HCT116 (cell line): ENCODE results near the gene FLT3. TPM values are rescaled to one million over a fixed set of nuclear protein-coding genes. Genes with fewer than 3 reads are reported as not detected.
A peak's percentile ranks its signal among the peaks of the same experiment; 100 is the strongest.

Experiments
- ATAC-seq: fragments of 200-7000 bp; cut with Tn5 transposase; 2 replicates; pipeline ENCODE4 v1.9.1; 2020; ENCODE audit warnings: mild to moderate bottlenecking, moderate library complexity
- Bru-seq: library from RNA; stranded (reverse); fragments of 400-500 nt; gene quantifications from one replicate; lab custom pipeline; 2021; lab: Mats Ljungman, UMichigan
- BruChase-seq, 2 experiments: library from RNA; stranded (reverse); fragments of 400-500 nt; gene quantifications; one replicate each; lab custom pipeline; 2021; lab: Mats Ljungman, UMichigan
- BruUV-seq: library from RNA; stranded (reverse); fragments of 400-500 nt; replicated peaks from 2 replicates; lab custom pipeline; 2021; lab: Mats Ljungman, UMichigan
- CTCF ChIA-PET: fragments of 300-600 bp; sonication (Branson Sonifier 250); formaldehyde crosslinking; loops from one replicate; lab custom pipeline; 2021; ENCODE audit warnings: antibody characterized with exemption; lab: Charles Lee
- POLR2A ChIA-PET: fragments of 300-600, 350-600 bp; sonication (Branson Sonifier 250); formaldehyde crosslinking; loops from one replicate; lab custom pipeline; 2021; ENCODE audit warnings: antibody characterized with exemption; lab: Charles Lee
- RAD21 ChIA-PET, 2 experiments: fragments of 300-600 bp; sonication (Branson Sonifier 250); formaldehyde crosslinking; loops; one replicate each; lab custom pipeline; 2023; ENCODE audit warnings: low total read pairs in 2 of 2; ENCODE audit not compliant: uncharacterized antibody in 2 of 2, unreplicated experiment in 2 of 2, low non-redundant PET in 1 of 2; lab: Charles Lee
- DNase-seq: peaks from one replicate; pipeline ENCODE4 v3.0.0-alpha.2; 2010; ENCODE audit warnings: low read depth, low spot score
- H2AFZ ChIP-seq: fragments of 200-600 bp; shearing (Covaris generic), sonication (generic); 2 replicates; pipeline ENCODE4 v1.6.1; 2017; ENCODE audit warnings: low read depth, mixed run types, mixed read lengths, antibody characterized with exemption, low read length; ENCODE audit not compliant: poor library complexity, severe bottlenecking
- H3K27ac ChIP-seq: 2 replicates; pipeline ENCODE4 v1.5.1; 2012; ENCODE audit warnings: low read depth, low read length
- H3K27me3 ChIP-seq: fragments of 200-600 bp; sonication (generic); 2 replicates; pipeline ENCODE4 v1.6.1; 2016; ENCODE audit warnings: mixed run types, low read length, mixed read lengths; ENCODE audit not compliant: insufficient read depth
- H3K36me3 ChIP-seq, 2 experiments: fragments of 200-500 bp in 1 of 2; fragments of 200-600 bp in 1 of 2; sonication (Bioruptor generic) in 1 of 2; sonication (generic) in 1 of 2; 2 replicates each; pipeline versions ENCODE4 v1.5.1 to v1.6.1; 2014 to 2016; ENCODE audit warnings: low read length in 2 of 2, inconsistent platforms in 1 of 2, mixed read lengths in 1 of 2, mixed run types in 1 of 2; ENCODE audit not compliant: insufficient read depth in 2 of 2, control insufficient read depth in 1 of 2
- H3K4me1 ChIP-seq, 2 experiments: fragments of 200-600 bp in 1 of 2; sonication (generic) in 1 of 2; 2 replicates each; pipeline versions ENCODE4 v1.5.1 to v1.6.1; 2012 to 2017; ENCODE audit warnings: low read length in 2 of 2, inconsistent platforms in 1 of 2, mild to moderate bottlenecking in 1 of 2, mixed read lengths in 1 of 2, mixed run types in 1 of 2, moderate library complexity in 1 of 2; ENCODE audit not compliant: insufficient read depth in 2 of 2, control insufficient read depth in 1 of 2
- H3K4me2 ChIP-seq: fragments of 200-600 bp; sonication (generic); 2 replicates; pipeline ENCODE4 v1.6.1; 2017; ENCODE audit warnings: mixed run types, low read length, mixed read lengths
- H3K4me3 ChIP-seq, 2 experiments: fragments of 200-600 bp in 1 of 2; sonication (generic) in 1 of 2; replicated peaks in 1 of 2; 2 replicates each; pipeline ENCODE4 v1.5.1; 2011 to 2016; ENCODE audit warnings: low read length in 2 of 2, control low read depth in 1 of 2, low read depth in 1 of 2, mild to moderate bottlenecking in 1 of 2, mixed read lengths in 1 of 2, mixed run types in 1 of 2
- H3K79me2 ChIP-seq: fragments of 200-600 bp; sonication (generic); 2 replicates; pipeline ENCODE4 v1.6.1; 2017; ENCODE audit warnings: mild to moderate bottlenecking, mixed run types, low read length, moderate library complexity, mixed read lengths; ENCODE audit not compliant: insufficient read depth
- H3K9ac ChIP-seq: fragments of 200-600 bp; sonication (generic); 2 replicates; pipeline ENCODE4 v1.6.1; 2016; ENCODE audit warnings: low read length, mixed read lengths
- H3K9me2 ChIP-seq: fragments of 200-600 bp; sonication (generic), shearing (Covaris generic); 2 replicates; pipeline ENCODE4 v1.6.1; 2017; ENCODE audit warnings: mixed run types, mild to moderate bottlenecking, moderate library complexity; ENCODE audit not compliant: insufficient read depth
- H3K9me3 ChIP-seq, 2 experiments: fragments of 200-500 bp in 1 of 2; fragments of 200-600 bp in 1 of 2; sonication (Bioruptor generic) in 1 of 2; sonication (generic) in 1 of 2; 2 replicates each; pipeline ENCODE4 v1.6.1; 2014 to 2017; ENCODE audit warnings: low read length in 2 of 2, mixed read lengths in 2 of 2, inconsistent platforms in 1 of 2, low read depth in 1 of 2, mild to moderate bottlenecking in 1 of 2, mixed run types in 1 of 2, moderate library complexity in 1 of 2; ENCODE audit not compliant: control insufficient read depth in 1 of 2, insufficient read depth in 1 of 2
- H4K20me1 ChIP-seq: fragments of 200-600 bp; sonication (generic), shearing (Covaris generic); 2 replicates; pipeline ENCODE4 v1.6.1; 2017; ENCODE audit warnings: mixed run types, mild to moderate bottlenecking, moderate library complexity; ENCODE audit not compliant: insufficient read depth
- JUND ChIP-seq: IDR thresholded peaks from 2 replicates; pipeline ENCODE4 v1.6.1; 2012
- POLR2AphosphoS5 ChIP-seq: IDR thresholded peaks from 2 replicates; pipeline ENCODE4 v1.6.1; 2011; ENCODE audit warnings: mild to moderate bottlenecking, low read depth, low read length, moderate library complexity
- TCF7L2 ChIP-seq: IDR thresholded peaks from 2 replicates; pipeline ENCODE4 v1.7.0; 2011; ENCODE audit warnings: borderline replicate concordance, inconsistent platforms; ENCODE audit not compliant: insufficient read depth, insufficient read length; ENCODE audit errors: extremely low read depth
- ZFX ChIP-seq: fragments of 450-650 bp; IDR thresholded peaks from 2 replicates; pipeline ENCODE4 v1.6.1; 2017
- ZNF274 ChIP-seq: fragments of 200-500 bp; sonication (Bioruptor generic); IDR thresholded peaks from 2 replicates; pipeline ENCODE4 v1.6.1; 2014; ENCODE audit warnings: mild to moderate bottlenecking, low read depth, low read length, inconsistent platforms
- intact Hi-C: fragments of 100-400 bp; cut with micrococcal nuclease; formaldehyde crosslinking; loops from 2 replicates; pipeline ENCODE4 v1.10.0; 2022
- long read RNA-seq: library from polyadenylated mRNA; unstranded; transcript quantifications from one replicate; pipeline ENCODE4 v2.0.0, GENCODE V29; 2021; ENCODE audit not compliant: unreplicated experiment
- polyA plus RNA-seq: library from polyadenylated mRNA; unstranded; fragments of >200 nt; gene quantifications from 2 replicates; pipeline ENCODE4 v1.2.1, GENCODE V29; 2012; ENCODE audit warnings: missing spikeins
- total RNA-seq: library from RNA; stranded (reverse); gene quantifications from one replicate; pipeline ENCODE4 v1.2.1, GENCODE V29; 2021; ENCODE audit not compliant: unreplicated experiment
- TF ChIP-seq, protein P1 (sequence below): IDR thresholded peaks from 2 replicates; pipeline ENCODE4 v1.6.1; 2012

FLT3 gene
- 0.17 TPM for total RNA-seq
- polyA plus RNA-seq: 0.09 and 0.11 TPM in 2 replicates
- percentile 21 among the genes with signal in this experiment for Bru-seq, nascent RNA
- BruChase-seq, experiment 1, labeled RNA remaining after a 6-hour chase: percentile 20 among the genes with signal in this experiment
- percentile 18 among the genes with signal in this experiment for BruChase-seq, experiment 2, labeled RNA remaining after a 2-hour chase
- long read RNA-seq, partial matches to known transcripts: 0 of 1 reads
- long read RNA-seq, other reads (novel, unspliced or antisense): 0 of 1 reads

DNA sequence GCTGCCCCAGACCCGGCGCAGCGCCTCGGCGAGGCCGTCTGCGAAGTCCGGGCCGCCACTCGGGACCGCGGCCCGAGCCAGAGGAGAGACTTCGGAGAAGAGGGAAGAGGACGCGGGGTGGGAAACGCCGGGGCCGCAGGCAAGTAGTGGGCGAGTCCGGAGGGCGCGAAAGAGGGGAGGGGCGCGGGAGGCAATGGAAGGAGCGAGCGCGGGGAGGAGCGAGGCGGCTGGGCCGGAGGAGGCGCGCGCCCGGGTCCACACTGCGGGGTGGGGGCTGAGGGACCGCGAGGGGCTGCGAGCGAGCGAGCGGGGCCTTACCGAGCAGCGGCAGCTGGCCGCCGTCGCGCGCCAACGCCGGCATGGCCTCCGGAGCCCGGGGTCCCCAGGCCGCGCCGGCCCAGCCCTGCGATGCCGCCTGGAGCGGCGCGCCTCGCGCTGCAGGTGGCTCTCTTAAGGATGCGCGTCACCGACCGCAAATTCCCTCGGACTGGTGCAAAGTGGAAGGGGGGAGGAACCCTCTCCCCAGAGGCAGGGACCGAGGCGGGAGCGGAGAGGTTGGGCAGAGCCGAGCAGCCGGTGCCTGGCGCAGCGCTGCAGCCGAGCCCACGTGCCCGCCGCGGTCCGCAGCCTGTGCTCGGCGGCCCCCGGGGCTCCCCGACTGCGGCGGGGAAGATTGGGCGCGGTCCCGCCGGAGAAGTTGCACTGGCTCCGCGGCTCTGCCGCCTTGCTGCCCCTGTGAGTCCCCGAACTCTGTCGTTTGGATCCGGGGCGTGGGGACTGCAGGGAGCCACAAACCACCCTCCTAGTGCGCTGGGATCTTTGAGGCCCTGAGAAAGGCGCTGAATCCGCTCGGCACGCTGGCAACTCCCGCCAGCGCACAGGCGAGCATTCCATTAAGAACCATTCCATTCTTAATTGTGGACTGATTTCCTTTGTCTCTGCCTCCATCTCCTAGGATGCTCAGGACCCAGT lies at the start of gene FLT3:
Gene FLT3 (minus strand): TSS at position 427 of the 972 bp plus-strand sequence. CDS start 66 bp downstream, at position 361.
- POLR2A ChIA-PET: interaction anchor here (1.0 kb wide), 1 partner anchor 37 kb away, joined by 3 read pairs; no protein-coding TSS in a partner anchor
- TF ChIP-seq ZFX: peak; percentile 31; the same call in 1 of the 2 replicates
- no peak for TF ChIP-seq POLR2AphosphoS5
- TF ChIP-seq JUND: no peak
- no peak for TF ChIP-seq ZNF274
- TF ChIP-seq, protein P1, sequence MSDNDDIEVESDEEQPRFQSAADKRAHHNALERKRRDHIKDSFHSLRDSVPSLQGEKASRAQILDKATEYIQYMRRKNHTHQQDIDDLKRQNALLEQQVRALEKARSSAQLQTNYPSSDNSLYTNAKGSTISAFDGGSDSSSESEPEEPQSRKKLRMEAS: peak; percentile 52
- TF ChIP-seq, all 23 proteins: peak for 2
- DNase-seq (peak; percentile 51), ATAC-seq (peak; percentile 97)
- Histone ChIP-seq H3K36me3 (no peaks in the 10 kb centered on the region), H3K27ac (no peak within 1 kb of the TSS; the same call in 1 of the 2 replicates), H3K9me2 (no peaks in the 10 kb centered on the region), H3K79me2 (no peaks in the 10 kb centered on the region), H3K4me2 (peak within 1 kb of the TSS; percentile 82), H4K20me1 (no peaks in the 10 kb centered on the region), H3K4me3 (peak within 1 kb of the TSS; percentile 23 to 53), H3K9ac (peak within 1 kb of the TSS; percentile 49), H3K4me1 (peaks cover 0 to 13% of the 10 kb centered on the region in 2 experiments; a peak in 2 of 4 replicates), H3K27me3 (peaks cover 16% of the 10 kb centered on the region; the same call in 1 of the 2 replicates), H3K9me3 (no peaks in the 10 kb centered on the region), H2AFZ (peak within 1 kb of the TSS; percentile 79)
- ChIA-PET RAD21 (no interaction called here), CTCF (no interaction called here)
- BruUV-seq: no TSS peak
- intact Hi-C loops: no loop called here

DNA sequence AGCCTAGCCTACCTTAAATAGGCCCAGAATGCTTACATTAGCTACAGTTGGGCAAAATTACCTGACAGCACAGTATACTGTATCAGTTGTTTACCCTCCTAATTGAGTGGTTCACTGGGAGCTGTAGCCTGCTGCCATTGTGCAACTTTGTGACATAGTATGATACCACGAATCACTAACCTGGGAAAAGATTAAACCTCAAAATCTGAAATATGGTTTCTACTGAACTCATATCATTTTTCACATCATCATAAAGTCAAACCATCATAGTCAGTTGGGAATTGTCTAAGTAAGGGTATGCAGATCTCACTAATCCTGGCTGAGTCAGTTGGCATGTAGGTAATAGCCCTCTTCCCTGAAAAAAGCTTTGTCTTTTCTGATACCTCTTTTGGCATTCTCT lies 47.1 kb upstream of the FLT3 start:
- no peaks in the 10 kb centered on the region for H3K27me3 ChIP-seq
- peaks cover 97% of the 10 kb centered on the region for H3K79me2 ChIP-seq
- no peaks in the 10 kb centered on the region for H3K36me3 ChIP-seq
- TF ChIP-seq, protein P1: no peak
- no peak for TF ChIP-seq TCF7L2
- no peak overlapping the region for H3K4me3 ChIP-seq
- intact Hi-C loops: no loop called here
- no peak overlapping the region for H3K27ac ChIP-seq
- H3K9me3 ChIP-seq: no peaks in the 10 kb centered on the region
- no peak overlapping the region for H2AFZ ChIP-seq
- ChIA-PET POLR2A (no interaction called here), CTCF (no interaction called here), RAD21 (no interaction called here)
- H3K4me2 ChIP-seq: no peak overlapping the region
- H3K9ac ChIP-seq: no peak overlapping the region
- no TSS peak for BruUV-seq
- H3K9me2 ChIP-seq: no peaks in the 10 kb centered on the region
- DNase-seq (no peak), ATAC-seq (no peak)
- H3K4me1 ChIP-seq: no peaks in the 10 kb centered on the region
- H4K20me1 ChIP-seq: peaks cover 5% of the 10 kb centered on the region; the same call in 1 of the 2 replicates
